Activated CD4-positive, CD25-positive, alpha-beta regulatory T cell treated with anti-CD3 and anti-CD28 coated beads, Interleukin-2, amount 50 U/mL, for 24 hours (primary cell): ENCODE results near the gene ADGRA1.

Experiments
- ATAC-seq, 2 donors: fragments of 150-1000 bp; cut with Tn5 transposase; one replicate each; pipeline ENCODE4 v1.10.0; 2021; ENCODE audit warnings: mild to moderate bottlenecking in 1 of 2, moderate library complexity in 1 of 2

ADGRA1 gene

DNA sequence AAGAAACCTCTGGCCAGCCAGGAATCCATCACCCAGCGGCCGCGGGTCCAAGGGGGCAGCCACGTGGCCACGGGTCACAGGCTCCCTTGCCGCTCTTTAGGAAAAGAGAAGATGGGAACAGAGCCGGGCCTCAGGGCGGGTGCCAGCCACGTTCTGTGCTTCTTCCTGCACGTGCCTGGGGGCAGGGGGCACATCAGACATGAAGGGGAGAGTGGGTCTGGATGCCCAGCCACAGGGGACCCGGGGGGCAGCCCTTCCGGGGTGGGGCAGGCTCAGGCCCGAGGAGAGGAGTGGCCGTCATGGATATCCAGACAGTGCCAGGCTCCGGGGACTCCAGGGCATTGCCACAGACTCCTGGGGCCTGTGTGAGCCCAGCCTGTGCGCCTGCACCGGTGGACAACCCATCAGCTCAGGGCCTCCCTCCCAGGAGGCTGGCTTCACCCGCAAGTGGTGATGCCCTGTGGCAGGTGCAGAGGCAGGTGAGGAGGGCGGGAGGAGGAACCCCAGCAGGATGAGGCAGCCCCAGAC, 31.0 kb upstream of the ADGRA1 start:
- ATAC-seq, result no peak

DNA sequence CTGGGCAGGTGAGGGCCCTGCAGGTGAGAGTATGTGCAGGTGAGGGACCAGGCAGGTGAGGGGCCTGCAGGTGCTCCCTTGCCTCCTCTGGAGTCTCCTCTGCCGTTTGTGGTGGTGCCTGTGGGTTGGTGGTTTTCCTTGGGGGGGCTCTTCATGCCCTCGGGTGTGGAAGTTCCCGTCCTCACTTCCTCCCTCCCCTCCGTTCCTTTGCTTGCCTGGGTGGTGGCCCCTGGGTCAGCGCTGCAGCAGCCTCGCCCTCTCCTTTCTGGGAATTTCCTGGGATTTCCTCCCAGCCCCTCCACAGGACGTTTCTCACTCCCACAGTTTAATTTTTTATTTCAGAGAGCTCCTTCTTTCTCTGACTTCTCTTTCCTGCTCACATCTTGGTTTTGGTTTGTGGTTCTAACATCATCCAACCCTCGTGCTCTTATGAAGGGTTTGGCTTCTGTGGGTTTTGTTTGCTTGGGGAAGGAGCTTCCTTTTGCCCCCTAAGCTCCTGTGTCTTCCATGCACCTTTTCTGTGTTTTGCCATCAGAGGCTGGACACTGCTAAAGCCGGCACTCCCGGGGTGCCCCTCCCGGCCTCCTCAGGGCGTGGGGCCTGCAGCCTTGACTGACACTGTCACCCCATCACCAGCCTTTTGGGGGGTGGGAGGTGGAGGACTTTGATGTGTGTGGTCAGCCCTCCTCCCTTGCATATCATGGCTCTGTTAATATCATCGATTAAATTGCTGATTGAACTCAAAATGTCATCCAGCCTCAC, 29.2 kb upstream of the ADGRA1 start:
- no peak for ATAC-seq

DNA sequence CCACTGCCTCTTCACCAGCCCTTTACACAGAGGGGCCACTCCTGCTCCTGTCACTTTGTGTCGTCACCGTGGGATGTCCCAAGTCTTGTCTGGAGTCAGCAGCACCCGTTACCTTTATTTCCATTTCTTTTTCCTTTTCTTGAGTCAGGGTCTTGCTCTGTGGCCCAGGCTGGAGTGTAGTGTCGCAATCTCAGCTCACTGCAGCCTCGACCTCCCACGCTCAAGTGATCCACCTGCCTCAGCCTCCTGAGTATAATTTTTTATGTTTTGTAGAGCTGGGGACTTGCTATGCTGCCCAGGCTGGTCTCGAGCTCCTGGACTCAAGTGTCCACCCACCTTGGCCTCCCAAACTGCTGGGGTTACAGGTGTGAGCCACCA, 28.6 kb upstream of the ADGRA1 start:
- no peak for ATAC-seq

DNA sequence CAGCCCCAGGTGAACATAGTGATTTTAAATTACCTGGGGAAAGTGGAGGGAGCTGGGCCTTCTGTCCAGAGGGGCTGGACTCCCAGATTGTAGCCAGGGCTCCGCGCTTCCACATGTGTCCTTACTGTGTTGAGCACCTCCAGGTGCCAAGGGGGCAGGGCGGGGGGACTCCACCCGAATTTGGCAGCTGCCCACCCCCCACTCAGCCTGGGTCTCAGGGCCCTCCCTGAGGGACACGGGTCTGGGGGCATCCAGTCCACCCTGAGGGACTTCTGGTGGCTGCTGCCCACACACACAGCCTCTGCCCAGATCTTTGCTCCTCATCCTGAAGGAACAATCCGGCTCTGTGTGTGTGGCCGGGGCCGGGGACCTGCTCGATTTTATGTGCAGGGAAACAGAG, 28.2 kb upstream of the ADGRA1 start:
- ATAC-seq, result no peak

DNA sequence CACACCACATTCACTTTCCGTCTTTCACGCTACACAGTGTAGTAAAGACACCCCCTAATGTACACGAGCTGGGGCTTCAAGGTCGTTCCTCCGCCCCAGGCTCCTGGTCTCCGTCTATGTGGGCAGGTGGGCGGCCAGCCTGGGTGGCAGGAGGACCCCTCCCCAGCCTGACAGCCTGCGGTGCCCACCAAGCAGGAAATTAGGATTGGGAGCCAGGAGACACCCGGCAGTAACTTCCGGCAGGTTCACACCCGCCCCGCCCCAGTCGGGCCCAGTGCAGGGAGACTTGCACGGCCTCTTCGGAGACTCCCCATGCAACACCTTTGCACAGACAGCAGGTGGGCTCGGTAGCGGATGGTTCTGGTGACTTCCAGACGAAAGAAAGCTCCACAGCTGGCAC, 27.7 kb upstream of the ADGRA1 start:
- ATAC-seq, result no peak

DNA sequence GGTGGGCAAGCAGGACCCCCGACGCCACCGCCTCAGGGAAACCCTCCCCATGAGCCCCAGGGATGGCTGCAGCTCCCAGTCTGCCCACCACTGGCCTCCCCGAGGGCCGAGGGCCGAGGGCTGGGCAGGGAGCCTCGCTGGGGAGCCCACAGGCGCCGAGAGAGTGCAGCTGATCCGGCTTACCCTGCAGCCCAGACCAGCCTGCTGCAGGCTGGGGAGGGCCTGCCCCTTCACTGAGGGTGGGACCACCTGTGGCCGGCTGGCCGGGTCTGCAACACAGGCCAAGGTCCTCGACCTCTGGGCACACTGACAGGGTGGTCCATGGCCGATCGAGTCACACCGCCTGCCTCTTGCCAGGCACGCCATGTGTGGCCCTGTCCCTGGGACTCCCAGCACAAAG, 27.3 kb upstream of the ADGRA1 start:
- ATAC-seq, result no peak

DNA sequence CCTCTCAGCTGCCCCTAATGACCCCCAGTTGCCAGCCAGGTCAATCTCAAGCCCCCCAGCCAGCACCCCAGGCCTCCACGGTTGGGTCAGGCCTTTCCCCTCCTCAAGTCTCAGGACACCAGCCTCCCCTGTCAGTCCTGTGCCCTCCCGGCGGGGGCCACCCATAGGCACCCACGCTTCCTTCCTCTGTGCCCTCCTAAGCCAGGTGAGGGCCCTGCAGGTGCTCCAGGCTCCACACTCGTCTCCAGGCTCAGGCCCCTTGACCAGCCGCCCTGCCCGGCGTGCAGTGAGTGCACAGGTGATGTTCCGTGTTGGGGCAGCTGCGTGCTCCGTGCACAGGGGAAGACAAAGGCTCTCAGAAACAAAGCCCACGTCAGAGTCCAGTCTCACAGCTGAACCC, 26.8 kb upstream of the ADGRA1 start:
- no peak for ATAC-seq

DNA sequence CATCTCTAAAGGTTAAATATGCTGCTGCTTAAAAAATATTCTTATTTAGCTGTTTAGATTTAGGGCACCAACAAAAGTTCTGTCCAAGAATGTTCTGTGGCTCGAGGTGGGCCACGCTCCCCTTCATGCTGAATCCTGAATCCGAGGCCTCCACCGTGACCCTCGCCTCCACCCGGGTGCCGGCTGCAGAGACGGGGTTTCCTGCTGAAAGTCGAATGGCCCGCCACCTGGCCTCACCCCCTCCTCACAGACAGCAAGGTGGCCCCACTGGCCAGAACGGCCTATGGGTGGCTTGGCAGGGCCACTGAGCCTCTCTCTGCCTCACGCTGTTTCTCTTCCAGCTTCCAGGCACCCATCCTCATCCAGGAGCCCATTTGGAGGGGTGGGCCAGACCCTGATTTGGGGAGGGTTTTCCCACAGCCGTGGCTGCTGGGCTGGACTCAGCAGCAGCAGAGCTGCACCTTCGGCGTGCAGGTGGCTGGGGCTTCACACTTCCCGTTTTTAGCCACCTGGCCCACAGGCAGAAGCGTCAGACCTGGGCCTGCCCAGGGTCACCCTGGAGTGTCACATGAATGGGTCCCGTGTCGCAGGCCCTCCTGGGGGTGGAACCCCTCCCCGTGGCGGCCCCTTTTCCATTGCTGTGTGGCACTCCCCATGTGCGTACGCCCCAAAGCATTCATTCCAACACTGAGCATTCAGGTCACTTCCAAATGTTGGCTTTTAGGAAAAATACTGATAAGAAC, 26.3 kb upstream of the ADGRA1 start:
- no peak for ATAC-seq

DNA sequence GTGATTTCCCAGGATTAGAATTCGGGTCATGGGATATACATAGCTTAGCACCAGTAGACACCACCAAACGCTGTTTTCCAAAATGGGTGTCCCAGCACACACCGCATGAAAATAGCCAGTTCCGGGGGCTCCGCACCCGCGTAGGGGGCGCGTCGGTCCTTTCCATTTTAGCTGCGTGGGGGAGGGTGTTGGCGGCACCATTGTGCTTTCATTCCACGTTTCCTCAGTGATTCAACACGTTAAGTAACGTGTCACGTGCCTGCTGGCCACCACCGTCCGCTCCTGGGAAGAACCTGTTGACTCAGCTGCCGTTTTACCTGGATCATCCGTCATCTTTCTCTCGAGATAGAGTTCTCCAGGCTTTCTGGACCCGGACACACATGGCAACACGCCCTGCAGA, 25.6 kb upstream of the ADGRA1 start:
- no peak for ATAC-seq

DNA sequence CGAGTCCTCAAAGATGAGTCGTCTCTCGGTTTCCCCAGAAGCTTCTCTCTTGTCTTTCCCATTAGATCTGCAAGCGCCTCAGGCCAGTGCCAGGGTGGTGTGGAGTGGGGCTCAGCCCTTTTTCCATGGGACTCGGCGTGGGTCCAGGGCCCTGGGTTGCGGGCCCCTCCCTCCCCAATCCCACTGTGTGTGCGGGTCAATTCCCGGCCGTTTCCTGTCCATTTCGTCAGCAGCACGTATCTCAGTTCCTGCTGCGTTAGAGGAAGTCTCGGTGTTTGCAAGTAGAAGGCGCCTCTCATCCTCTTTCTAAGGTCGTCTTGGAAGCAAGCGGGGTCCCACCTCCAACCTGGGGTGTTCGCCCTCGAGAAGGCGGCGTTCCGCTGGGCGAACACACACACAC, 25.1 kb upstream of the ADGRA1 start:
- ATAC-seq, result no peak

DNA sequence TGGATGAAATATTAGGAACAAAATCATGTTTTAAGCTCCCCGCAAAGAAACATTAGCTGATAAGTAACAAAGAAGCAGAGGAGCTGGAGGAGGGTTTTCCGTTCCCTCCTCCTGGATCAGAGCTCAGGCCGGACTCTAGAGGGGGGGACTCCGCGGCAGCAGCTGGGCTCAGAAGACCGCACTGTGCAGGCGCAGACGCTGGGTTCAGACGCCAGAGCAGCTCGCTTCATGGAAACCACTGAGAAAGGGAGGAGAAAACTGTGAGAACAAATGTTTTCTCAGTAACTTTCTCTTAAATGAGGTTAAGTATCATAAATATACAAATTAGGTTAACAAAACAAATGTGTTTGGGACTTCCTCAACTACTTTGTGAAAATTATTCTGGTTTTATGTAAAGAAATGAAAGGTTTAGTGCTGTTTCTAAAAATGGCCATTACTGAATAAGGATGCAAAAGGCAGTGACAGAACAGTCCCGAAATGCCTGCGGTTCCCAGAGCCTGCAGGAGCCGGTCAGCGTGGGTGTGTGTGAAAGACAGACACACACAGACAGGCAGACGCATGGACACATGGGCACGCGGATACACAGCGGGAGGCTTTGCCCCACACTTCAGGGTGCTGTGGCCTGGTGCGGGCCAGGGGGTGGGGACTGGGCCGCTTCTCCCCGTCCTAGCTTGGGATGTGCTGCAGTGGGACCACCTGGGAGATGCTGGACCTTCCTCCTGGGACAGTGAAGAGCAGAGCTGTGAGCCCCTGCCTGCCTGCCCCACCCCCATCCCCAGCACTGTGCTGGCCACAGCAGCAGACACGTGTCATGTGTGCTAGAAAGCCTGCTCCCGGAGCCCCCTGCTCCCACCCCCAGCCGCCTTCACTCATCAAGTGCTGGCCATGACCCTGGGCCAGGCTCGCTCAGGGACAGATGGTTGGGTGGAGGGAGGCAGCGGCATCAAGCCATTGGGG, 20.3 kb upstream of the ADGRA1 start:
- no peak for ATAC-seq

DNA sequence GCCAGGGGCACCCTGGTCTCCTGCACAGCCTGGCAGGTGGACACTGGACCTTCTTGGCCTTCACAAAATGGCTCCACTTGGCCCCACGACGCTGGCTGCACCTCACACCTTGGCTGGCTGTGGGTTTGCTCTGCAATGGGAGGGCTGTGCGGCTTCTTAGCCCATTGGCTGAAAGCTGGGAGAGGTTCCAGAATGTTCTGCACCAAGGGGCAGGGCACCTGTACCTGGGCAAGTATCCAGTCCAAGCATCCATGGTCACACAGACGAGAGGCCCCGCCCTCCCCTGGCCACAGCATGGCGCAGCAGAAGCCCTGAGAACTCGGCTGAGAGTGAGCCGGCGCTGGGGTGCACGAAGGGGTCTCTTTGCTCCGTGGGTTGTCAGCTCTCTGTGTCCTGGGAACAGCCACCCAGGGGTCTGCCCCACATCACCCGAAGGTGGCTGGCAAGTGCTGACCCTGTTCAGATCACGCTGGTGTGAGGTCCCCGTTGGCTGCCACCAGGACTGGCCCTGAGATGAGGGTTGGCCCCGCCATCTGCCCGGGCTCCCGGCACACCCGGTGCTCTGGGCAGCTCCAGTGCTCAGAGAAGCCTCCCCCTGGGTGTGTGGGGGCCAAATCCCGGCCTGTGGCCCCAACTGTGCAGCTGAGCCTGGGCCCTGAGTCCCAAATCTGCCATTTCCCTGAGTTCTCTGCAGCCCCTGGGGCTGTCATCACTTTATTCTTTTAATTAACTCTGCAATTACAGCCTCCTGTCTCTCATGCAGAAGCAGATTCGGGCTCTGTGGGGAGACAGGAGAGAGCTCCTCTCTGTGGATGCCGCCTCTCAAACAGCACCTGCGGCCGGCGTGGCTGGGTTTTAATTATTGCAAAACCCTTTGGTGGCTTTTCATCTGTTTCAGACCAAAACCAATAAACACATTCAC, 19.4 kb upstream of the ADGRA1 start:
- no peak for ATAC-seq

DNA sequence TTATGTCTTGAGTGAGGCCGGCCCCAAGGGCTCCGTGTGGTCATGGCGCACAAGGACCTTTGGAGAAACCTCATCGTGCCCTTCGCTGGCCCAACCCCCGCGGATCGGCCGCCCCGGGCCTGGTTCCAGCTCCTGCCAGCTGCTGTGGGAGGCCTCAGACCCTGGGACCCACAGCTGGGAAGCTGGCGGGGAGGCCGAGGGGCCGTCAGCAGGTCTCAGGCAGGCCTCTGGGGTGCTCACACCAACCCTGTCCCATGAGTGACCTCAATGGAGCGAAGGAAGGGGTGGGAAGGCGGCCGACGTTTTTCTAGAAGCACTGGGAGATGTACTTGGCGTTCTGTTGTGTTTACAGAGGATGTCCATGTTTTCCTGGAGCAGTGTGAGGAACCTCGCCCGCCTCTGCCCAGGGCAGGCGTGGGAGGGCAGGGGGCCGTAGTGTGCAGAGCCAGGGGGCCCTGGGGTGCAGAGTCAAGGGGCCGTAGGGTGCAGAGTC, 18.6 kb upstream of the ADGRA1 start:
- no peak for ATAC-seq

DNA sequence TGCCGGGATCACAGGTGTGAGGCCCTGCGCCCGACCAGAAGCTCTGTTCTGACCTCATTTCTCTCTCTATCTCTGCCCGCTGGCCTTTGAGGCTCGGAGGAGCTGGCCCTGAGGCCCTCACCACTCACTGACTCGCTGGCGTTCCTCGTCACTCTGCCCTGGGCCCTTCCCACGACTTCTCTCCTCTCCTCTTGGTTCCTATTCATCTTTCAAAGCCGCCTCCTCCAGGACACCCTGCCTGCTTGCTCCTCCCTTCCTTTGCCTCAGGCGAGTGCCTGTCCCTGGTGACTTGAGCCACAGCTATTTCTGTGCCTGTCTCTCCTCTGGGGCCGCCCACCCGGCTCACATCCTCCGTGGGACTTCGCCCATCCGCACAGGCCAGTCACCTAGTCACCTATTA, 17.3 kb upstream of the ADGRA1 start:
- no peak for ATAC-seq

DNA sequence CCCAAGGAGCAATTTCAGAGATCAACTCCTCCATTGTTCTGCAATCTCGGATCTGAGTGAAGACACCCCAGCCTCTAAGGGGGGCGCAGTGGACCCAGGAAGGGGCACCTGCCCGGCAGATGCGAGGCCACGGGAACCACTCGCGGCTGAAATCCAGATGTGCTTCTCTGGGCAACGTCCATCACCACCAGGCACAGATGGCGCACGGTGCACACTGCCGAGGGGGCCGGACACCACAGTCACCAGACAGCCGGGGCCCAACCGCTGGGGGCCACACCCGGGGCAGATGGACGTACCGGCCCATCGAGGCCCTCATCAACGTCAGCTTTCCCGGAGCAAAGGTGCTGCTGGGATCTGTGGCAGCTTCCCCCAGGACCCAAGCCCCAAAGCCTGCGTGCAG, 16.9 kb upstream of the ADGRA1 start:
- no peak for ATAC-seq

DNA sequence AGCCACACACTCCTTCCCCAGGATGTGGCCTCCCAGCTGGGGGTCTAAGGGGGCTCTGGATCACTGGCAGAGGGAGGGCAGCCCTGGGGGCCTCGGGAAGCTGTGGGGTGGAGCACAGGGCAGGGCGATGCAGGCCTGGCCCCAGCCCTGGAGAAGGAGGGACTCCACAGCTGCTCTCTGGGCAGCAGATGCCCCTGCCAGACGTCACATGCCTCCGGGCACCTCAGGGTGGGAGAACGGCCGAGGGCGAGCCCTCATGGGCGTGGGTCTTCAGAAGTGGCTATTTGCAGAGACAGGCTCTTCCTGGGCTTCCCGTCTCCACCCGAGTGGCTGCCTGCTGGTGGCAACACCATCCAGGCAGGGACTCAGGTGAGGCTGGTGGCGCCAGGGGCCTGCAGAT, 16.0 kb upstream of the ADGRA1 start:
- ATAC-seq, result no peak

DNA sequence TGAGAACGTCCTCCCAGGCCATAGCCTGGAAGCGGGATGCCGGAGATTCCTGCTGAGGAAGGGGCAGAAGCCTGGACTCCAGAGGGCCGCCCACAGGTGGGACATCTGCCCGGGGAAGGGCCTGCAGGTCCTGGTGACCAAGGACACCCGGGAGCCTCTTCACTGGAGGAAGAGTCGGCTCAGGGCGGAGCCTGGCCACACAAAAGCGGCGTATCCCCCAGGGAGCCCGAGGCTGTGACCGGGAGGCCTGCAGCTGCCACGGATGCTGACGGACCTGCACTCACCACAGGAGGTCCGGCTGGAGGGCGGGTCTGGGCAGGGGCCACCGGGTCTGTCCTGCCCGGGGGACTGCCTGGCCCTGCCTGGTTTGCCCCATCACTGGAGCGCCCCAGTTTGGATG, 15.5 kb upstream of the ADGRA1 start:
- no peak for ATAC-seq

DNA sequence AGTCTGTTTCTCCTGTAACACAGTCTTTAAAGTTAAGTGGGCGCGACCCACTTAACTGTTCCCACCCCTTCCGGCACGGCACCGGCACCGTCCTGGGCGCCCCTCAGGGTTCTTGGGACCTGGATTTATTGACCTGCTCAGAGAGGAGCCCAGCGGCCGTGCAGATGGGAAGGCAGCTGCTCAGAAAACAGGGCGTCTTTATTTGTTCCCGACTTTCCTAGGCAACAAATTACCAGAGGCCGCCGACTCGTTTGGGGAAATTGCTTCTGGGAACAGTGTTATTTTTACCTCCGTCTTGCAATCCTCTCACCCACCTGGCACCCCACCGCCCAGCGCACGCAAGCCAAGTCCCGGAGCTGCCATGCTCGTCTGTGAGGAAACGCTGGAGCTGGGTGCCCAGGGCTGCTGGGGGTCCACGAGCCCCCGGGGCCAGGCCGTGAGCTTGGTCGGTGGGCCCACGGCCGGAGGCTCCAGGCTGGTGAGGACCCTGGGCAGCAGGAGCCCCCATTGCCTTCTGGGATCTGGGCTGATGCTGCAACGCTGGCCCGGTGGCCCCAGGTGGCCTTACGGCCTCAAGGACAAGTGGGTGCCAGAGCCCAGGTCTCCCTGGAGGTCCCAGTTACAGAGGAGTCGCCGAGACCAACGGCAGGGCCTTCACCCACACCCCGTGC, 14.9 kb upstream of the ADGRA1 start:
- ATAC-seq, result no peak

DNA sequence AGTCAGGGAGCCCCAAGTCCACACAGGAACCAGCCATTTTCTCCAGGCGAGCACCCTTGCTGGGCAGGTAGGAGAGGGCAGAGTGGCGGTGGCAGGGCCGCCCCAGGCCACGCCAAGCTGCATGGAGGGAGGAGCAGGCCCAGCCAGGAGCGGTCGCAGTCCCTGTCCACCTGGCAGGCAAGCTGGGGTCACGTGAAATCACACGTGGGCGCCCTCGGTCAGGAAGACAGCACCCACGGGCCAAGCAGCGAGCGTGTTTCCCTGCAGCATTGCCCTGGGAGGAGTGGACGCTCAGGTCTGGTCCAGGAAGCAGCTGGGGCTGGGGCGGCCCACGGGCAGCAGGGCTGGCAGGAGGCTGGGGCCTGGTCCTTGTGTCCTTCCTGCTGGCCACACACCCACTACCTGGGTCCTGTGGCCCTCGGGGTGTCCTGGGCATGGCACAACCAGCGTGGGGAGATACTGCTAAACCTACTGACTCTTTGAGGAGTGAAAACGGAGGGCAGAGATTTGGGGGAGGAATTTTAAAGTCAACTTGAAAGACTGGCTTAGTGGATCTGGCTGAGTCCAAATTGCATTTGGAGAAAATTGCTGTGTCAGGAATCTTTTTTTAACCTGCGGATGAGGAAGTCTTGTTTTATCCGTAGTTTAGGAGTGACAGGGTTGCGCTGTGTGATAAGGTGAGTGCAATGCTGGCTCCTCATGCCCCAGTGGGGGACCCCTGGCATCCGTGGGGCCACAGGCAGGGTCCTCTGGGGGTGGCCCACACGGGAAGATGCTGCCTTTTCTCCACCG, 12.2 kb upstream of the ADGRA1 start:
- no peak for ATAC-seq

DNA sequence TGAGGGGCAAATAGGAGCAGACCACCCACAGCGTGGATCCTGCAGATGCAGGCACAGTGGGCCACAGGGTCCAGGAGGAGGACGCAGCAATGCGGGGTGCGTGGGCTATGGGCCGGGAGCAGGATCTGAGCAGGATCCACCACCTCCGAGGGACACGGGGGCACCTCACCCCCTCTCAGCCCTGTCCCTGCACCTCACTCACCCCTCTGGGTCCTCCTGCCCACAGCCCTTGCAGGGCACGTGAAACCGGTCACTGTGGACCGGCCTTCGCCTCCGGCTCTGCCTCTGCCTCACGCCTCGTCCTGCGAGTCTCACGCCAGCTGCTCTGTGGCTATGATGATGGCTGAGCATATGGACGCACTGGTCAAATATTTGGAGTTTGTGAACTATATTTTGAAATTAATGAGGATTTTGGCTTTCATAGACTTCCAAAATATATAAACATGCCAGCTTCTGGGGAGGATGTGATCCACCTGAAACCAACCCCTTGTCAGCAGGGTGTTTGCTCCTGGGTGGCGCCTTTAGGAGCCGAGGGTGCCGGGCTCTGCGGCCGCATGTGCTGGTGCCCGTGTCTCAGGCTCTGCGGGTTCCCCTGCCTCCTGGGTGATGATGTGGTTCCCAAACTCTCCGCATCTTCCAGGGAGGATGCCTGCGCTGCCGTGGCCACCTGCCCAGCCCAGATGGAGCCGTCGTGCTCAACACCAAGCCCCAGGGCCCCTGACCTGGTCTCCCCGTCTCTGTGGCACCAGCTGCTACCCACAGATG, 11.3 kb upstream of the ADGRA1 start:
- ATAC-seq, result no peak
